ENCODE data around the gene CTNNA3.

The CTNNA3 gene

GRCh38 chr10:66218981-66219587 lies 1476.9 kb downstream of the CTNNA3 start:
- DNase-seq (ENCODE audit: low read depth in 2 of 2), result peak; percentile 3

GRCh38 chr10:66218289-66218688 lies 1477.7 kb downstream of the CTNNA3 start:
- DNase-seq (ENCODE audit: low read depth in 2 of 2), result no peak

GRCh38 chr10:66215920-66216319 lies 1480.1 kb downstream of the CTNNA3 start:
- no peak for DNase-seq (ENCODE audit: low read depth in 2 of 2)

GRCh38 chr10:66214721-66215404 lies 1481.1 kb downstream of the CTNNA3 start:
- DNase-seq (ENCODE audit: low read depth in 2 of 2), result no peak

- DNase-seq (ENCODE audit: low read depth in 2 of 2), result no peak
Observed at GRCh38 chr10:66209025-66209424, 1487.0 kb downstream of the CTNNA3 start.

- DNase-seq (ENCODE audit: low read depth in 2 of 2), result no peak
Observed at GRCh38 chr10:66204838-66205237, 1491.2 kb downstream of the CTNNA3 start.

- DNase-seq (ENCODE audit: low read depth in 2 of 2), result no peak
Observed at GRCh38 chr10:66202101-66202500, 1493.9 kb downstream of the CTNNA3 start.

- DNase-seq (ENCODE audit: low read depth in 2 of 2), result no peak
Observed at GRCh38 chr10:66192162-66192831, 1503.7 kb downstream of the CTNNA3 start.

- no peak for DNase-seq (ENCODE audit: low read depth in 2 of 2)
Observed at GRCh38 chr10:66190413-66190812, 1505.6 kb downstream of the CTNNA3 start.

- DNase-seq (ENCODE audit: low read depth in 2 of 2), result no peak
Observed at GRCh38 chr10:66189271-66189670, 1506.7 kb downstream of the CTNNA3 start.

- no peak for DNase-seq (ENCODE audit: low read depth in 2 of 2)
Observed at GRCh38 chr10:66187053-66187733, 1508.8 kb downstream of the CTNNA3 start.

- DNase-seq (ENCODE audit: low read depth in 2 of 2), result no peak
Observed at GRCh38 chr10:66183028-66183427, 1513.0 kb downstream of the CTNNA3 start.

GRCh38 chr10:66180581-66181318 lies 1515.2 kb downstream of the CTNNA3 start:
- DNase-seq (ENCODE audit: low read depth in 2 of 2), result no peak

GRCh38 chr10:66180021-66180420 lies 1516.0 kb downstream of the CTNNA3 start:
- no peak for DNase-seq (ENCODE audit: low read depth in 2 of 2)

- no peak for DNase-seq (ENCODE audit: low read depth in 2 of 2)
Observed at GRCh38 chr10:66176772-66177171, 1519.2 kb downstream of the CTNNA3 start.

- no peak for DNase-seq (ENCODE audit: low read depth in 2 of 2)
Observed at GRCh38 chr10:66167816-66168215, 1528.2 kb downstream of the CTNNA3 start.

GRCh38 chr10:66162560-66163143 lies 1533.3 kb downstream of the CTNNA3 start:
- no peak for DNase-seq (ENCODE audit: low read depth in 2 of 2)

GRCh38 chr10:66151346-66151745 lies 1544.6 kb downstream of the CTNNA3 start:
- DNase-seq (ENCODE audit: low read depth in 2 of 2), result no peak

GRCh38 chr10:66148312-66148711 lies 1547.7 kb downstream of the CTNNA3 start:
- DNase-seq (ENCODE audit: low read depth in 2 of 2), result no peak

GRCh38 chr10:66144016-66144415 lies 1552.0 kb downstream of the CTNNA3 start:
- DNase-seq (ENCODE audit: low read depth in 2 of 2), result no peak

GRCh38 chr10:66102756-66103155 lies 1593.2 kb downstream of the CTNNA3 start:
- no peak for DNase-seq (ENCODE audit: low read depth in 2 of 2)
